ENCODE results near the gene VPS37C. TPM values are rescaled to one million over a fixed set of nuclear protein-coding genes. Genes with fewer than 3 reads are reported as not detected.
A peak's percentile ranks its signal among the peaks of the same experiment; 100 is the strongest.

The VPS37C gene
- total and polyA plus RNA-seq, 2 of the 13 experiments (the other 11 are each of a cell fraction or from before 2014, with no cell fraction given) = 7.5 to 8.8 TPM

GRCh38 chr11:61160487-61161189 is 588 bp downstream of the VPS37C start (continued):
- TF ChIP-seq TRAFD1 (CRISPR knock-in tag; IDR thresholded peaks at IDR 0.05; ENCODE audit: borderline replicate concordance) = no peak
- TF ChIP-seq NONO (IDR thresholded peaks at IDR 0.05) = no peak
- 0 out of 2 replicates have a peak, but pooled peaks have one; percentile 9 for TF ChIP-seq NONO (CRISPR knock-in tag; conservative IDR thresholded peaks at IDR 0.05)
- TF ChIP-seq POLR2AphosphoS2 (IDR thresholded peaks at IDR 0.05; ENCODE audit: low read depth, low read length) = no peak
- 0 out of 2 replicates have a peak, but pooled peaks have one; percentile 36 for TF ChIP-seq ZNF296 (CRISPR knock-in tag; conservative IDR thresholded peaks at IDR 0.05)
- no peak for TF ChIP-seq AGO2 (optimal IDR thresholded peaks at IDR 0.05; ENCODE audit: low read depth, low read length)
- TF ChIP-seq ZBTB46 (CRISPR knock-in tag; IDR thresholded peaks at IDR 0.05; ENCODE audit: borderline replicate concordance) = no peak
- no peak; the same call in 1 of the 2 replicates for TF ChIP-seq ESRRA (CRISPR knock-in tag; IDR thresholded peaks at IDR 0.05; ENCODE audit: low read depth)
- 0 out of 2 replicates have a peak, but pooled peaks have one; percentile 27 for TF ChIP-seq GATAD2A (CRISPR knock-in tag; IDR thresholded peaks at IDR 0.05)
- no peak for TF ChIP-seq FOXO4 (CRISPR knock-in tag; conservative IDR thresholded peaks at IDR 0.05)
- TF ChIP-seq AKNA (CRISPR knock-in tag; IDR thresholded peaks at IDR 0.05; ENCODE audit: borderline replicate concordance) = no peak
- TF ChIP-seq KDM2A (CRISPR knock-in tag; IDR thresholded peaks at IDR 0.05; ENCODE audit: borderline replicate concordance, low read depth) = peak; percentile 47; the same call in 1 of the 2 replicates
- no peak for TF ChIP-seq NFKB2 (CRISPR knock-in tag; IDR thresholded peaks at IDR 0.05; ENCODE audit: borderline replicate concordance)
- TF ChIP-seq GFI1 (CRISPR knock-in tag; IDR thresholded peaks at IDR 0.05; ENCODE audit: borderline replicate concordance) = no peak
- TF ChIP-seq MAFK (conservative IDR thresholded peaks at IDR 0.05 in 1 of 2, IDR thresholded peaks at IDR 0.05 in 1 of 2; ENCODE audit: low read length in 2 of 2) = no peak
- TF ChIP-seq SMC3 (IDR thresholded peaks at IDR 0.05; ENCODE audit: low read length) = no peak
- TF ChIP-seq MLLT10 (CRISPR knock-in tag; IDR thresholded peaks at IDR 0.05) = no peak
- TF ChIP-seq POLR2A (IDR thresholded peaks at IDR 0.05; ENCODE audit: insufficient read depth in 1 of 2, low read depth in 2 of 2, low read length in 2 of 2) = no peak; a peak in 1 of 4 replicates

Data from HepG2 (cell line).